Activated naive CD4-positive, alpha-beta T cell treated with anti-CD3 and anti-CD28 coated beads for 36 hours (primary cell): ENCODE results near the gene SEMA7A. TPM values are rescaled to one million over a fixed set of nuclear protein-coding genes. Genes with fewer than 3 reads are reported as not detected.
"Not testable (repeated sequence)": the region's sequence is repeated elsewhere in the genome, so short reads cannot be mapped to it uniquely, and the experiment has no call there.

Source experiments
- CTCF ChIA-PET: fragments of 350-600 bp; sonication (Branson Sonifier 250); formaldehyde crosslinking; loops from one replicate; lab custom pipeline; 2021; ENCODE audit warnings: antibody characterized with exemption; lab: Charles Lee
- DNase-seq: peaks from one replicate; pipeline ENCODE4 v3.0.0-alpha.2; 2020
- H3K27ac Mint-ChIP-seq: one replicate; pipeline ENCODE4 v1.8.0; 2021; ENCODE audit warnings: mild to moderate bottlenecking, mixed read lengths
- H3K27me3 Mint-ChIP-seq: one replicate; pipeline ENCODE4 v1.8.0; 2021; ENCODE audit warnings: low read depth, mixed read lengths
- H3K36me3 Mint-ChIP-seq: one replicate; pipeline ENCODE4 v1.8.0; 2021; ENCODE audit warnings: low read depth, mixed read lengths
- H3K4me1 Mint-ChIP-seq: one replicate; pipeline ENCODE4 v1.8.0; 2021; ENCODE audit warnings: low read depth, mixed read lengths
- H3K4me3 Mint-ChIP-seq: one replicate; pipeline ENCODE4 v1.8.0; 2021; ENCODE audit warnings: mild to moderate bottlenecking, moderate library complexity, mixed read lengths
- H3K9me3 Mint-ChIP-seq: one replicate; pipeline ENCODE4 v1.8.0; 2021; ENCODE audit warnings: mixed read lengths
- intact Hi-C: fragments of 100-400 bp; cut with micrococcal nuclease; formaldehyde crosslinking; loops from one replicate; pipeline ENCODE4 v1.15.1; 2023
- total RNA-seq, 2 experiments: library from RNA; stranded (reverse); gene quantifications; one replicate each; pipeline ENCODE4 v1.2.3, GENCODE V29; 2021

Gene SEMA7A
- total RNA-seq, 2 experiments from 2014 or later, result 45.7 to 46.9 TPM

DNA sequence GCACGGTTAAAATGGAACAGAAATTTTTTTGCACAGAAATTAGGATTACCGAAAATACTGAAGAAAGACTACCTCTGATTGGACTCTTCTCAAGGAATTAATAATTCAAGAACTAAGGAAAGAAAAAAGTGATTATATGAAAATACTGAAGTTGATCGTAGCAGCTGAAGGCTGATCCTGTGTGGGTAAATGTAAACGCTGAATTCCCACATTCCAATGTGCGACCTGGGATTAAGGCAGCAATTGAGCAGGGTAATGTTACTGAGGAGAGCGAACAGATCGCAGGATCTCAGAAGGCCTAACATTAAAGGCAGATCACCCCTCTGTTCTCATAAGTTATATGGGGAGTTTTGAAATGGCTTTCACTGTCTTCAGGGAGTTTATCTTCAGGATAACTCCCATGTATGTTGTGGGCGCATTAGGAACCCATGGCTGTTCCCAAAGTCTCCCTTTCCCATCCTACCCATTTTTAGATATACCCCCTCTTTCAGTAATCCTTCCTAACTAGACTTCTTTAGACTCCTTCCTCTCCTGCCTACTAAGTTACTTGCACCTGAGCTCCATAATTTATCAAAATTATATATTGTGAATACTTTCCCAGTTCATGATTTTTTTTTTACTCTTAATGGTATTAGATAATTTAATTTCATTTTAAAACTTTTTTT lies 28.2 kb upstream of the SEMA7A start:
- no peaks in the 10 kb centered on the region for H3K9me3 Mint-ChIP-seq
- peaks cover 10% of the 10 kb centered on the region for H3K36me3 Mint-ChIP-seq
- no peaks in the 10 kb centered on the region for H3K27me3 Mint-ChIP-seq
- peaks cover 43% of the 10 kb centered on the region for H3K4me1 Mint-ChIP-seq
- intact Hi-C loops, result loop anchor here (1.0 to 10.0 kb wide), 12 partner anchors 27 to 1163 kb away; partner anchors contain the start of genes ARID3B, PML, SNUPN and ULK3
- CTCF ChIA-PET, result interaction anchor here (0.8 to 1.8 kb wide), 5 partner anchors 78 to 88 kb away, joined by 3 to 4 read pairs (median 4); no protein-coding TSS in a partner anchor
- peak overlapping the region; percentile 94 for H3K4me3 Mint-ChIP-seq
- no peak for DNase-seq
- H3K27ac Mint-ChIP-seq, result peak overlapping the region; percentile 97

DNA sequence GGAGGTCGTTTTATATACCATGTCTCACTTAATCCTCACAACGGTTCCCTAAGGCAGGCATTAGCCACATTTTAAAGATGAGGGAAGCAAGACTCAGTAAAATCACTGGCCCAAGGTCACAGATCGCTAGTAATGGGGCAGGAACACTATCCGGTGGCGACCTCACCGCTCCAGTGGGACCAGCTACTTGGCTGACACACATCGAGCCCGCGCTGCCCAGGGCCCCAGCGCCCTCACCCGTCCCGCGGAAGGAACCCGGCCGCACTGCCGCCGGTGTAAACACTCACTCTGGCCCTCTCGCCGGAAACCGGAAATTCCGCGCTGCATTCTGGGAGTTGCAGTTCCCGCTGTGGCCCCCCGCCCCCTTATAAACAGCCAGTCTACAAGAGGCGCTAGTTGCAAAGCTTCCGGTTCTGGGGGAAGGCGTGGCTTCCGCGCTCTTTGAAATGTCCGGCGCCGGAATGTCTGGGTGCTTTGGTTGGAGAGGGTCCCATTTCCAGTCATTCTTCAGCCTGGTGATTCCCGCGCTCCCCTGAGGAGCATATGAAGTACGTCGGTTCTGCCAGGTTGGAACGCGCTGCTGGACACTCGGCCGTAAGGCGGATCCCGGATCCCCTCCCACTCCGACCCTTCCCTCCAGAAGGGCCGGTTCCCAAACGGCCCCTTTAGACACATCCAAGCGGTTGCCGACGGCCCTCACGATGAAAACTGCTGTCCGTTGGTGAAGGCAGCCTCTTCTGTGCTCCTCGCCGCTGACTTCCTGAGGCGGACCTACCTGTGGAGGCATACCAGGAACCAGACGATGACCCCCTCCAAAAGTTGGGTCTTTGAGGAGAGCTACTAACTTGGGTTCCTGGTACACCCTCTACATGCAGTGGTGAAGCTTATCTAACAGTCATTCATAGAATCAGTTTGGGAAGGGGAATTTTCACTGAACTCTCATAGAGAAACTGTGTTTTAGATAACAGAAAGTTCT lies 27.4 kb upstream of the SEMA7A start, which contains the start of gene UBL7:
Gene UBL7, minus strand, starts transcription at position 290 of the 976 bp plus-strand sequence. CDS start 2,293 bp downstream, outside the sequence.
- intact Hi-C loops, result loop anchor here (1.0 to 10.0 kb wide), 12 partner anchors 27 to 1164 kb away; partner anchors contain the start of genes ARID3B, PML, SNUPN and ULK3

DNA sequence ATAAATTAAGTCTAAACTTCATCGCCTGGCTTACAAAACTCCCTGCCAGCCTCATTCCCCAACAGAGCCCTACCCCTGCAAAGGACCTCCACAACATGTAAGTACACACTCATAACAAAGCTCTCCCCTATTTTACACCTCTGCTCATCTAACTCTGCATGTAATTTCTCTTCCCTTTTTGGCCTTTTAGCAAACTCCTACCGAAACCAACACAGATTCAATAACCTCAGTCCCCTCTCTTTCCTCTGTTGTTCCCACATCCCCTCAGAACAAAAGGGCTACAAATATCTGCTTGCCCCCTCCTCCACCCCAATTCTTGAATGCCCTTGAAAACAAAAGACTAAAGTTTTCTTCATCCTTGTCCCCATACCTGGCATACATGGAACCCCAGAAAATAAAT lies 26.5 kb upstream of the SEMA7A start:
- CTCF ChIA-PET, result interaction anchor here (1.2 to 1.4 kb wide), 3 partner anchors 21 to 85 kb away, joined by 3 to 8 read pairs (median 3); no protein-coding TSS in a partner anchor
- intact Hi-C loops, result loop anchor here (2.0 to 10.0 kb wide), 3 partner anchors 29 to 465 kb away; partner anchors contain the start of genes PML and ULK3
- peak overlapping the region; percentile 97 for H3K27ac Mint-ChIP-seq
- peaks cover 7% of the 10 kb centered on the region for H3K36me3 Mint-ChIP-seq
- no peaks in the 10 kb centered on the region for H3K27me3 Mint-ChIP-seq
- peaks cover 46% of the 10 kb centered on the region for H3K4me1 Mint-ChIP-seq
- H3K9me3 Mint-ChIP-seq, result no peaks in the 10 kb centered on the region
- no peak for DNase-seq
- peak overlapping the region; percentile 94 for H3K4me3 Mint-ChIP-seq

More for the DNA sequence above, 27.4 kb upstream of the SEMA7A start, which contains the start of gene UBL7:
- no peaks in the 10 kb centered on the region for H3K27me3 Mint-ChIP-seq
- H3K36me3 Mint-ChIP-seq, result peaks cover 11% of the 10 kb centered on the region
- DNase-seq, result peak; percentile 99
- H3K4me3 Mint-ChIP-seq, result peak within 1 kb of the TSS; percentile 94
- H3K4me1 Mint-ChIP-seq, result peaks cover 46% of the 10 kb centered on the region
- H3K27ac Mint-ChIP-seq, result peak within 1 kb of the TSS; percentile 97
- CTCF ChIA-PET, result interaction anchor here (0.5 to 1.8 kb wide), 8 partner anchors 22 to 88 kb away, joined by 3 to 8 read pairs (median 3); no protein-coding TSS in a partner anchor
- H3K9me3 Mint-ChIP-seq, result no peaks in the 10 kb centered on the region

DNA sequence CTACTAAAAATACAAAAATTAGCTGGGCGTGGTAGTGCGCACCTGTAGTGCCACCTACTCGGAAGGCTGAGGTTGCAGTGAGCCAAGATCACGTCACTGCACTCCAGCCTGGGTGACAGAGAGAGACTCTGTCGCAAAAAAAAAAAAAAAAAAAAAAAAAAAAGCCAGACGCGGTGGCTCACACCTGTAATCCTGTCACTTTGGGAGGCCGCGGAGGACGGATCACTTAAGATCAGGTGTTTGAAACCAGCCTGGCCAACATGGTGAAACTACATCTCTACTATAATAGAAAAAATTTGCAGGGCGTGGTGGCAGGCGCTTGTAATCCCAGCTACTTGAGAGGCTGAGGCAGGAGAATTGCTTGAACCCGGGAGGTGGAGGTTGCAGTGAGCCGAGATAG lies 26.0 kb upstream of the SEMA7A start:
- CTCF ChIA-PET, H3K4me3 Mint-ChIP-seq, H3K9me3 Mint-ChIP-seq, DNase-seq, H3K36me3 Mint-ChIP-seq, H3K27me3 Mint-ChIP-seq, H3K27ac Mint-ChIP-seq: not testable (repeated sequence)
- intact Hi-C loops, result loop anchor here (2.0 to 10.0 kb wide), 3 partner anchors 29 to 465 kb away; partner anchors contain the start of genes PML and ULK3
- peaks cover 41% of the 10 kb centered on the region for H3K4me1 Mint-ChIP-seq

DNA sequence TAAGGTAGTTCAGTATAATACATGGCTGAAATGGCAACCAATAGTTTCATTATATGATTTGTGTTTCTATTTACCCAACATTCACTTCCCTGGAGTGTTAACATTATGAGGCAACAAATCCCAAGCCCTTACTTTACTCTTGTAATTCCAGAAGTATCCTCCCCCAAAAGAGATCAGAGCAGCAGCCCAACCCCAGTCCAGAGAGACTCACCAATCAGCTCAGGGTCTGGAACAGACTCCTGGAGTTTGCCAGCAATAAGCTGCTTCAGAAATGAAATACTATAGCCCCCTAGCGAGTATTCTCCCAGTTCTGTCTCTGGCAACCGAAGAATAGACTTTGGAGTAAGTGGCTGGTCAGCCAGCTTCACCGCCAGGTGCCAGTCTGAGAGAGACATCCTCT lies 24.7 kb upstream of the SEMA7A start:
- Mint-ChIP-seq H3K27ac (no peak overlapping the region), H3K36me3 (peaks cover 10% of the 10 kb centered on the region), H3K4me1 (peaks cover 34% of the 10 kb centered on the region), H3K9me3 (no peaks in the 10 kb centered on the region), H3K27me3 (no peaks in the 10 kb centered on the region), H3K4me3 (no peak overlapping the region)
- CTCF ChIA-PET, result interaction anchor here (0.7 to 0.8 kb wide), 2 partner anchors 77 to 173 kb away, joined by 3 to 4 read pairs; no protein-coding TSS in a partner anchor
- intact Hi-C loops, result no loop called here
- DNase-seq, result no peak

DNA sequence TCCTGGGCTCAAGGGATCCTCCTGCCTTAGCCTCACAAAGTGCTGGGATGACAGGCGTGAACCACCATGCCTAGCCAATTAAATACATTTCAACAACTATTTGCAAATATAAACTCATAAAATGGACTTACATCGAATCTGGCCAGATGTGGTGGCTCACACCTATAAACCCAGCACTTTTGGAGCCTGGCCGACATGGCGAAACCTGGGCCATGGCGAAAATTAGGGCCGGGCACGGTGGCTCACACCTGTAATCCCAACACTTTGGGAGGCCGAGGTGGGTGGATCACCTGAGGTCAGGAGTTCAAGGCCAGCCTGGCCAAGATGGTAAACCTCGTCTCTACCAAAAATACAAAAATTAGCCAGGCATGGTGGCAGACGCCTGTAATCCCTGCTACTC lies 23.3 kb upstream of the SEMA7A start:
- H3K9me3 Mint-ChIP-seq, H3K4me3 Mint-ChIP-seq, H3K27ac Mint-ChIP-seq, intact Hi-C loops, H3K36me3 Mint-ChIP-seq, DNase-seq, H3K27me3 Mint-ChIP-seq: not testable (repeated sequence)
- CTCF ChIA-PET, result interaction anchor here (0.6 to 1.1 kb wide), 4 partner anchors 21 to 444 kb away, joined by 3 read pairs; no protein-coding TSS in a partner anchor
- peaks cover 23% of the 10 kb centered on the region for H3K4me1 Mint-ChIP-seq

DNA sequence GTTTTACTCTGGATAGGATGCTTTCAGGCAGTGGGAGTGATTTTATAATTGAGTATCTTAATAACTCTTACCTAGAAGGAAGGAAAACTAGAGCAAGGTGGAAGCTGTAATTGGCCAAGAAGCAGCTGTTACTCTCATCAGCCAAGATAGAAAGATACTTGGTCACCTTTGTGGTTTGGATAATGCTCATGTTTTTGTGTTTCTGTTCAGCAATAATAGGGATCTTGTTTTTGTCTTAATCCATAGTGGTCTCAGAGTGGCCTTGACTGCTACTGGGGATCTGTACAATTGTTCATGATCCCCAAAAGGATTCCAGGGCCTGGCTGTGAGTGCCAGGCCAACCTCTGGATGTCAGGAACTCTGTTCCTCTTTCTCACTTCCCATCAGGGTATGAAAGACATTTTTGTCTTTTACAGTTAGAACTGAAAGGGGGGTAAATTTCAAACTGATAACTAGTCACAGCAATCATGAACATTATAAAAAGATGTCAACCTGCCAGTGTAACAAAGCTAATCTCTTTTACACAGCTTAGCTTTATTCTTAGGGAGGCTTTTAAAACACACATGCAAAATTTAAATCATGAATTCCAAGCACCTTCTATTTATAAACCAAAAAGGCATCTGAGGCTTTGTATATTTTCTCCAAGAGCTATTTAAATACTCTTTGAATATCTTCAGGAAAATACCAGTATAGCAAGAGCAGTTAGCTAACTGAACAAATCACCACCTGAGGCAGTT lies 21.2 kb upstream of the SEMA7A start:
- Mint-ChIP-seq H3K27me3 (no peaks in the 10 kb centered on the region), H3K4me3 (no peak overlapping the region), H3K4me1 (peaks cover 13% of the 10 kb centered on the region), H3K9me3 (no peaks in the 10 kb centered on the region), H3K36me3 (peaks cover 18% of the 10 kb centered on the region), H3K27ac (no peak overlapping the region)
- no peak for DNase-seq
- CTCF ChIA-PET, result interaction anchor here (1.4 kb wide), 1 partner anchor 15 kb away, joined by 5 read pairs; no protein-coding TSS in a partner anchor
- intact Hi-C loops, result no loop called here

DNA sequence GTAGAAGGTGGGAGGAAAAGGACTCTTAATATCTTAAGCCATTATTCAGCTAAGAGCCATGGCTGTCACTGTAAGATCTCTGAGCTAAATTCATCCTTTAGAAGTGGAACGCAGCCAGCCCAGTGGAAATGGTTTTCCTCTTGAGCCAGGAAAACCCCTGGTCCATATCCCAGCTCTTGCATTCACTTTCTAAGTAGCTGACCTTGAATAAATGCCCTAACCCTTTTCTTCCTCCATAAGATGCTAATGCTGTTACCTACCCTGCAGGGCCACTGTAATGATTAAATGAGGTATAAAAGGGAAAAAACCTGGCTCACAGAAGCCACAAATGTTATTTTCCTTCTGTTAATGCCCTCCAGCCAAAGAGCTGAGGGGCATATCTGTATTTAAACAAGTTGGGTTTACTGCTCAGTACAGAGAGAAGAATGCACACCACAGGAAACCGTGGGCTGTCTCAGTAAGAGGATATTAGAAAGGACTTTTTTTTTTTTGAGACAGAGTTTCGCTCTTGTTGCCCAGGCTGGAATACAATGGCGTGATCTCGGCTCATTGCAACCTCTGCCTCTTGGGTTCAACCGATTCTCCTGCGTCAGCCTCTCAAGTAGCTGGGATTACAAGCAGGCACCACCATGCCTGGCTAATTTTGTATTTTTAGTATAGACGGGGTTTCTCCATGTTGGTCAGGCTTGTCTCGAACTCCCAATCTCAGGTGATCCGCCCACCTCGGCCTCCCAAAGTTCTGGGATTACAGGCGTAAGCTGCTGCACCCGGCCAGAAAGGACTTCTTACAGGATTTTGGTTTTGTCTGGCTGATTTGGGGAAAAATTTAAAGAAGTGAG lies 20.4 kb upstream of the SEMA7A start:
- DNase-seq, result no peak
- no peaks in the 10 kb centered on the region for H3K9me3 Mint-ChIP-seq
- H3K4me3 Mint-ChIP-seq, result no peak overlapping the region
- no peaks in the 10 kb centered on the region for H3K27me3 Mint-ChIP-seq
- H3K27ac Mint-ChIP-seq, result no peak overlapping the region
- intact Hi-C loops, result no loop called here
- H3K4me1 Mint-ChIP-seq, result peaks cover 13% of the 10 kb centered on the region
- peaks cover 23% of the 10 kb centered on the region for H3K36me3 Mint-ChIP-seq
- CTCF ChIA-PET, result interaction anchor here (1.0 to 1.4 kb wide), 2 partner anchors 15 to 72 kb away, joined by 3 to 5 read pairs; no protein-coding TSS in a partner anchor

DNA sequence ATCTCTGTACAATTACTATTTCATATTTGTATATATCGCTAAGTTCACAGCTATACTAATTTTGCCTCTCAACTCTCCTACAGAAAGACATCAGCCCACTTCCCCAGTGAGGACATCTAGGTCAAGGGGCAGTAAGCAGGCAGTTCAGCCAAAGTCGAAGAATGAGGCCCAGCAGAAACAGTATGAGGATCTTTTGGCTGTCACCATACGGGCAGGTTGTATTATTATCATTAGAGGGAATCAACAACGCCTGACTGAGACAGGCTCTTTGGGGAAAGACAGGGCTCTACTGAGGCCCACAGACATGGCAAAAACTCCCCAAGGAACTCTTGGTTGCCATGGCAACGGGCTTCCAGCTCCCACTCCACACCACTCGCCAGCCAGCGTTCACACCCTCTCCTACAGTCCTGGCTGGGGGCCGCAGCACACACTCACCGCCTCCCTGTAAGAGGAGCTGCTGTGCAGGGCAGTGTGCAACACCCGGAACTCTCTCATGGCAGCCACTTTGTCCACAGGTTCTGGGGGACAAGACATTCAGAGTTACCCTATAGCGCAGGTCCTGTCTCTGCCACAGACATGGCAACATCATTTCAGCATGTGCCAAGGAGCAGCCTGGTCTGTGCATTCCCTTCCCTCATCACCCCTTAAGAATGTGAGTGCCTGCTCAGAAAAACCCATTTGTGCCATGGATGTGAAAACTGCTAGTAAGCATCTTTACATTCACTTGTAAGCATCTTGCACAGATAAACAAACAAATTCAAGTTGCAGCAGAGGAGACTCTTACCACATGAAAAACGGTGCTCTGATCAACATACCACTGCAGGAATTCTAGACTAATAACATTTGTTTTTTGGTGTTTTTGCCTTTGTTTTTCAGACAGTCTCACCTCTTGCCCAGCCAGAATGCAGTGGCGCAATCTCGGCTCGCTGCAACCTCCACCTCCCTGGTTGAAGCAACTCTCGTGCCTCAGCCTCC lies 18.4 kb upstream of the SEMA7A start:
- intact Hi-C loops, result no loop called here
- Mint-ChIP-seq H3K36me3 (peaks cover 30% of the 10 kb centered on the region), H3K4me3 (no peak overlapping the region), H3K27me3 (no peaks in the 10 kb centered on the region), H3K9me3 (no peaks in the 10 kb centered on the region), H3K4me1 (peaks cover 9% of the 10 kb centered on the region), H3K27ac (no peak overlapping the region)
- CTCF ChIA-PET, result interaction anchor here (0.6 kb wide), 2 partner anchors 21 to 76 kb away, joined by 3 read pairs; no protein-coding TSS in a partner anchor
- DNase-seq, result no peak

DNA sequence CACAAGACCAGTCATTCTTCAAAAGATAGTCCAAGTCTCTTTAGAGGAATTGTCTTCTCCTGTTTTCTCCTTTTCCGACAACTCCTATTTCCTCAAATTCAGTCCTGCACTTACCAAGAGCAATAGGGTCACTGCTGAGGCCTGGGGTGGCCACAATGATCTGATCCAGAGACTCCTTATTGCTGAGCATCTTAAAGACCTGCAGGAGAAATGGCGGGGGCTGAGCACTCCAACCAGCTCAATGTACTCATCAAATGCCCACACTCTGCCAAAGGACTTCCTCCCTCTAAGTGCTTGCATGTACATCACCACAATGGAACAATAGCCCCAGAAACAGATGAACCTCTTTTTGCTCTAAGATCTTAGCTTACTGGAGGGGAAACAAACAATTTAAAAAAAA lies 17.6 kb upstream of the SEMA7A start:
- Mint-ChIP-seq H3K27me3 (no peaks in the 10 kb centered on the region), H3K9me3 (no peaks in the 10 kb centered on the region), H3K27ac (no peak overlapping the region), H3K4me3 (no peak overlapping the region), H3K4me1 (peaks cover 7% of the 10 kb centered on the region), H3K36me3 (peaks cover 28% of the 10 kb centered on the region)
- CTCF ChIA-PET, result interaction anchor here (0.6 kb wide), 1 partner anchor 76 kb away, joined by 3 read pairs; no protein-coding TSS in a partner anchor
- DNase-seq, result no peak
- intact Hi-C loops, result no loop called here
